ENCODE data around the gene ZP1.

Gene ZP1

GRCh38 chr11:60863550-60864521, 3.5 kb upstream of the ZP1 start:
- Histone ChIP-seq H3K4me1 (ENCODE audit: insufficient read depth, low read length) (no peaks in the 10 kb centered on the region), H3K36me3 (ENCODE audit: insufficient read depth, low read length) (no peaks in the 10 kb centered on the region), H3K9ac (ENCODE audit: low read depth, low read length) (no peak overlapping the region), H3K9me3 (ENCODE audit: control insufficient read depth, insufficient read depth, low read length) (no peaks in the 10 kb centered on the region)

- Histone ChIP-seq H3K4me1 (ENCODE audit: insufficient read depth, low read length) (no peaks in the 10 kb centered on the region), H3K9ac (ENCODE audit: low read depth, low read length) (no peak overlapping the region), H3K36me3 (ENCODE audit: insufficient read depth, low read length) (no peaks in the 10 kb centered on the region), H3K9me3 (ENCODE audit: control insufficient read depth, insufficient read depth, low read length) (no peaks in the 10 kb centered on the region)
These were observed 2.4 kb upstream of the ZP1 start for GRCh38 chr11:60864856-60865513.

- H3K9ac ChIP-seq (ENCODE audit: low read depth, low read length) = no peak overlapping the region
- peaks cover 7% of the 10 kb centered on the region; the same call in 1 of the 2 replicates for H3K4me1 ChIP-seq (ENCODE audit: insufficient read depth, low read length)
- H3K9me3 ChIP-seq (ENCODE audit: control insufficient read depth, insufficient read depth, low read length) = no peaks in the 10 kb centered on the region
- no peaks in the 10 kb centered on the region for H3K36me3 ChIP-seq (ENCODE audit: insufficient read depth, low read length)
These were observed 734 bp downstream of the ZP1 start for GRCh38 chr11:60867871-60868681.

- peaks cover 12% of the 10 kb centered on the region; the same call in 1 of the 2 replicates for H3K4me1 ChIP-seq (ENCODE audit: insufficient read depth, low read length)
- H3K9me3 ChIP-seq (ENCODE audit: control insufficient read depth, insufficient read depth, low read length) = no peaks in the 10 kb centered on the region
- H3K9ac ChIP-seq (ENCODE audit: low read depth, low read length) = no peak overlapping the region
These were observed 1.5 kb downstream of the ZP1 start for GRCh38 chr11:60868682-60869450.

GRCh38 chr11:60869451-60869825, 2.1 kb downstream of the ZP1 start:
- H3K9me3 ChIP-seq (ENCODE audit: control insufficient read depth, insufficient read depth, low read length) = no peaks in the 10 kb centered on the region
- peaks cover 12% of the 10 kb centered on the region; the same call in 1 of the 2 replicates for H3K4me1 ChIP-seq (ENCODE audit: insufficient read depth, low read length)
- H3K9ac ChIP-seq (ENCODE audit: low read depth, low read length) = no peak overlapping the region
- H3K36me3 ChIP-seq (ENCODE audit: insufficient read depth, low read length) = no peaks in the 10 kb centered on the region

More at GRCh38 chr11:60868682-60869450, 1.5 kb downstream of the ZP1 start:
- H3K36me3 ChIP-seq (ENCODE audit: insufficient read depth, low read length) = no peaks in the 10 kb centered on the region

- Histone ChIP-seq H3K9me3 (ENCODE audit: control insufficient read depth, insufficient read depth, low read length) (no peaks in the 10 kb centered on the region), H3K36me3 (ENCODE audit: insufficient read depth, low read length) (no peaks in the 10 kb centered on the region), H3K9ac (ENCODE audit: low read depth, low read length) (no peak overlapping the region), H3K4me1 (ENCODE audit: insufficient read depth, low read length) (peaks cover 12% of the 10 kb centered on the region; the same call in 1 of the 2 replicates)
These were observed 2.9 kb downstream of the ZP1 start for GRCh38 chr11:60870276-60870675.

- H3K9me3 ChIP-seq (ENCODE audit: control insufficient read depth, insufficient read depth, low read length) = no peaks in the 10 kb centered on the region
- H3K9ac ChIP-seq (ENCODE audit: low read depth, low read length) = no peak overlapping the region
- H3K36me3 ChIP-seq (ENCODE audit: insufficient read depth, low read length) = no peaks in the 10 kb centered on the region
- peaks cover 12% of the 10 kb centered on the region; the same call in 1 of the 2 replicates for H3K4me1 ChIP-seq (ENCODE audit: insufficient read depth, low read length)
These were observed 3.5 kb downstream of the ZP1 start for GRCh38 chr11:60870733-60871377.

- Histone ChIP-seq H3K9me3 (ENCODE audit: control insufficient read depth, insufficient read depth, low read length) (no peaks in the 10 kb centered on the region), H3K9ac (ENCODE audit: low read depth, low read length) (no peak overlapping the region), H3K4me1 (ENCODE audit: insufficient read depth, low read length) (peaks cover 12% of the 10 kb centered on the region; the same call in 1 of the 2 replicates), H3K36me3 (ENCODE audit: insufficient read depth, low read length) (no peaks in the 10 kb centered on the region)
These were observed 4.2 kb downstream of the ZP1 start for GRCh38 chr11:60871378-60872061.

GRCh38 chr11:60872124-60872960, 5.0 kb downstream of the ZP1 start:
- Histone ChIP-seq H3K9ac (ENCODE audit: low read depth, low read length) (no peak overlapping the region), H3K9me3 (ENCODE audit: control insufficient read depth, insufficient read depth, low read length) (no peaks in the 10 kb centered on the region), H3K4me1 (ENCODE audit: insufficient read depth, low read length) (peaks cover 12% of the 10 kb centered on the region; the same call in 1 of the 2 replicates), H3K36me3 (ENCODE audit: insufficient read depth, low read length) (no peaks in the 10 kb centered on the region)

- Histone ChIP-seq H3K4me1 (ENCODE audit: insufficient read depth, low read length) (peaks cover 12% of the 10 kb centered on the region; the same call in 1 of the 2 replicates), H3K36me3 (ENCODE audit: insufficient read depth, low read length) (no peaks in the 10 kb centered on the region), H3K9me3 (ENCODE audit: control insufficient read depth, insufficient read depth, low read length) (no peaks in the 10 kb centered on the region), H3K9ac (ENCODE audit: low read depth, low read length) (no peak overlapping the region)
These were observed 5.7 kb downstream of the ZP1 start for GRCh38 chr11:60872961-60873524.

GRCh38 chr11:60873533-60873932, 6.2 kb downstream of the ZP1 start:
- no peak overlapping the region for H3K9ac ChIP-seq (ENCODE audit: low read depth, low read length)
- no peaks in the 10 kb centered on the region for H3K36me3 ChIP-seq (ENCODE audit: insufficient read depth, low read length)
- peaks cover 12% of the 10 kb centered on the region; the same call in 1 of the 2 replicates for H3K4me1 ChIP-seq (ENCODE audit: insufficient read depth, low read length)
- H3K9me3 ChIP-seq (ENCODE audit: control insufficient read depth, insufficient read depth, low read length) = no peaks in the 10 kb centered on the region
